Measurements from ENCODE around the gene RAD51B.

- TF ChIP-seq, protein P1, sequence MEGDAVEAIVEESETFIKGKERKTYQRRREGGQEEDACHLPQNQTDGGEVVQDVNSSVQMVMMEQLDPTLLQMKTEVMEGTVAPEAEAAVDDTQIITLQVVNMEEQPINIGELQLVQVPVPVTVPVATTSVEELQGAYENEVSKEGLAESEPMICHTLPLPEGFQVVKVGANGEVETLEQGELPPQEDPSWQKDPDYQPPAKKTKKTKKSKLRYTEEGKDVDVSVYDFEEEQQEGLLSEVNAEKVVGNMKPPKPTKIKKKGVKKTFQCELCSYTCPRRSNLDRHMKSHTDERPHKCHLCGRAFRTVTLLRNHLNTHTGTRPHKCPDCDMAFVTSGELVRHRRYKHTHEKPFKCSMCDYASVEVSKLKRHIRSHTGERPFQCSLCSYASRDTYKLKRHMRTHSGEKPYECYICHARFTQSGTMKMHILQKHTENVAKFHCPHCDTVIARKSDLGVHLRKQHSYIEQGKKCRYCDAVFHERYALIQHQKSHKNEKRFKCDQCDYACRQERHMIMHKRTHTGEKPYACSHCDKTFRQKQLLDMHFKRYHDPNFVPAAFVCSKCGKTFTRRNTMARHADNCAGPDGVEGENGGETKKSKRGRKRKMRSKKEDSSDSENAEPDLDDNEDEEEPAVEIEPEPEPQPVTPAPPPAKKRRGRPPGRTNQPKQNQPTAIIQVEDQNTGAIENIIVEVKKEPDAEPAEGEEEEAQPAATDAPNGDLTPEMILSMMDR (IDR thresholded peaks at IDR 0.05; ENCODE audit: poor library complexity): no peak
- TF ChIP-seq EZH2 (IDR thresholded peaks at IDR 0.05; ENCODE audit: borderline replicate concordance): no peak
These were observed 820.4 kb downstream of the RAD51B start for GRCh38 chr14:68639758-68640574.

Measured in hepatocyte (in vitro differentiated cells).